Measurements from ENCODE around the gene FAM184A.

The FAM184A gene

DNA sequence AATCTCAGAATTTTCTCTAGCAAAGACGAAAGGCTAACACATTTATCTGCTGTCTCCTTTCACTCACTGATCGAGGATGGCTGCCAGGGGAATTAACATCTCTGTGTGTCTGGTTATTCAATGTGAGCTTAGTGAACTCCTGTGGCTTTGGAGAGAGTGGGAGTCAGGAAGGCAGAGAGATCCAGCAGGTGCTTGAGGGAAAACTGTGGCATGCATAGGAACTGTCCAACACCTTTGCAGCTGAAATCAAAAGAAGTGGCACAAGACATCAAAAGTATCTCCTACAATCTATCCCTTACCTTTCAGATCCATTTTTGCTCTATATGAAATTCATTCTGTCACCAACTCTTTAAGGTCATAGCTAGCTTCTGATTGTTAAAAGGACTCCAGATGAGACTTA is 11.8 kb upstream of the FAM184A start:
- Histone ChIP-seq H3K27ac (ENCODE audit: low read depth, low read length) (no peak overlapping the region), H3K79me2 (ENCODE audit: control insufficient read depth, insufficient read depth, low read length) (no peaks in the 10 kb centered on the region), H3K9ac (ENCODE audit: low read length) (no peak overlapping the region), H3K36me3 (ENCODE audit: control insufficient read depth, insufficient read depth, low read length) (no peaks in the 10 kb centered on the region), H3K4me1 (ENCODE audit: control insufficient read depth, low read depth, low read length) (no peaks in the 10 kb centered on the region), H2BK5ac (ENCODE audit: low read length) (no peak overlapping the region), H3K23ac (ENCODE audit: low read length) (no peak overlapping the region), H3K18ac (ENCODE audit: low read length) (no peak overlapping the region), H2BK120ac (ENCODE audit: low read depth, low read length) (no peak overlapping the region), H4K5ac (ENCODE audit: low read length) (no peak overlapping the region), H3K27me3 (ENCODE audit: insufficient read depth, low read length, poor library complexity) (no peaks in the 10 kb centered on the region), H2BK15ac (replicated peaks; ENCODE audit: low read depth) (no peak overlapping the region), H3K56ac (ENCODE audit: low read length) (no peak overlapping the region), H2AK5ac (ENCODE audit: low read length) (no peak overlapping the region), H3K79me1 (ENCODE audit: low read length) (no peaks in the 10 kb centered on the region), H4K8ac (ENCODE audit: low read depth, low read length) (no peak overlapping the region), H3K4me3 (ENCODE audit: low read length) (no peak overlapping the region), H3K4me2 (ENCODE audit: low read length) (no peak overlapping the region), H3K4ac (ENCODE audit: low read depth, low read length) (no peak overlapping the region)
- no CpG with 5 or more reads among the region's 2 CpGs for WGBS (ENCODE audit: extremely low coverage, insufficient coverage, low lambda C conversion rate)
- DNase-seq, result peak; percentile 33

DNA sequence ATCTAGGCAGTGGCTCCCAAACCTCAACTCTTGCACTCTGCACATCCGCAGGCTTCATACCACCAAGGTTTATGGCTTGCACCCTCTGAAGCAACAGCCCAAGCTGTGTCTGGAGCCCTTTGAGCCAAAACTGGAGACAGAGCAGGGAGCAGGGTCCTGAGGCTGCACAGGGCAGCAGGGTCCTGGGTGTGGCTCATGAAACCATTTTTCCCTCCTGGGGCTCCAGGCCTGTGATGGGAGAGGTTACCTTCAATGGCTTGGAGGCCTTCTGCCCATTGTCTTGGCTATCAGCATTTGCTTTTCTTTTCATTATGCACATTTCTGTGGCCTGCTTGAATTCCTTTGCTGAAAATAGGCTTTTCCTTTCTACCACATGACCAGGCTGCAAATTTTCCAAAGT is 6.3 kb upstream of the FAM184A start:
- Histone ChIP-seq H2BK5ac (ENCODE audit: low read length) (no peak overlapping the region), H2AK5ac (ENCODE audit: low read length) (no peak overlapping the region), H4K8ac (ENCODE audit: low read depth, low read length) (no peak overlapping the region), H2BK120ac (ENCODE audit: low read depth, low read length) (no peak overlapping the region), H3K23ac (ENCODE audit: low read length) (no peak overlapping the region), H3K4me2 (ENCODE audit: low read length) (no peak overlapping the region), H3K4me3 (ENCODE audit: low read length) (no peak overlapping the region), H3K4me1 (ENCODE audit: control insufficient read depth, low read depth, low read length) (no peaks in the 10 kb centered on the region), H3K9ac (ENCODE audit: low read length) (no peak overlapping the region), H3K27me3 (ENCODE audit: insufficient read depth, low read length, poor library complexity) (no peaks in the 10 kb centered on the region), H3K56ac (ENCODE audit: low read length) (no peak overlapping the region), H2BK15ac (replicated peaks; ENCODE audit: low read depth) (no peak overlapping the region), H3K4ac (ENCODE audit: low read depth, low read length) (no peak overlapping the region), H3K79me2 (ENCODE audit: control insufficient read depth, insufficient read depth, low read length) (no peaks in the 10 kb centered on the region), H3K79me1 (ENCODE audit: low read length) (no peaks in the 10 kb centered on the region), H3K27ac (ENCODE audit: low read depth, low read length) (no peak overlapping the region), H4K5ac (ENCODE audit: low read length) (no peak overlapping the region), H3K18ac (ENCODE audit: low read length) (no peak overlapping the region), H3K36me3 (ENCODE audit: control insufficient read depth, insufficient read depth, low read length) (no peaks in the 10 kb centered on the region)
- no peak for DNase-seq
- no CpG with 5 or more reads among the region's 1 CpG for WGBS (ENCODE audit: extremely low coverage, insufficient coverage, low lambda C conversion rate)

DNA sequence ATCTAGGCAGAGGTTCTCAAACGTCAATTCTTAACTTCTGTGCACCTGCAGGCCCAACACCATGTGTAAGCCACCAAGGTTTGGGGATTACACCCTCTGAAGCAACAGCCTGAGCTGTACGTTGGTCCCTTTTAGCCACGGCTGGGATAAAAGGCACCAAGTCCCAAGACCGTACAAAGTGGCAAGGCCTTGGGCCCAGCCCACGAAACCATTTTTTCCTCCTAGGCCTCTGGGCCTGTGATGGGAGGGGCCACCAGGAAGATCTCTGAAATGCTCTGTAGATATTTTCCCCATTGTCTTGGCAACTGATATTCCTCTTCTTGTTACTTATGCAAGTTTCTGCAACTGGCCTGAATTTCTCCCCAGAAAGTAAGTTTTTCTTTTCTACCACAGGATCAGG is 4.5 kb upstream of the FAM184A start:
- Histone ChIP-seq H3K27me3 (ENCODE audit: insufficient read depth, low read length, poor library complexity) (no peaks in the 10 kb centered on the region), H4K5ac (ENCODE audit: low read length) (no peak overlapping the region), H3K79me1 (ENCODE audit: low read length) (no peaks in the 10 kb centered on the region)

DNA sequence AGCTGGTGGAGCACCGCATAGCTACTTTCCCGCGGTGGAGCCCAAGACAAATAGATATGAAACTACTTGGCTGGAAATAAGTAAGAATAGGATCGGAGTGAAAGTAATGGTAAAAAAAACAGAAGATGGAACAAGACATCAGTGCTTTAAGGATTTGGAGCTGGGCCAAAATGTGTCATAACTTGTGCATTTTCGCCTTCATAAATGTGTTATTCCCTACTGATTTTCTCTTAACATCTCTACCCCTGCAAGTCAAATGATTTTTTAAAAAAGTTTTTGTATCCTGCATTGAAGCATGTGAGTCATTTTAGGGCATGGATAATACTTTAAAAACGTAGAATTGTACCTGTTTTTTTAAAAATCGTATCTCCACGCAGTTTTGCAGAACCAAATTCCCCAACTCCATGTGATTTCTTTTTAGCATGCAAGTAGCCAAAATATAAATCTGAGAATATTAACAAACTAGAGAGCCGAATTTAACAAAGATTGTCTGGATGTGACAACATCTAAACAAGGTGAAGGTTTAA is 882 bp upstream of the FAM184A start:
- Histone ChIP-seq H3K9ac (ENCODE audit: low read length) (peak overlapping the region; percentile 66), H3K36me3 (ENCODE audit: control insufficient read depth, insufficient read depth, low read length) (no peaks in the 10 kb centered on the region), H2AK5ac (ENCODE audit: low read length) (no peak overlapping the region), H3K79me2 (ENCODE audit: control insufficient read depth, insufficient read depth, low read length) (no peaks in the 10 kb centered on the region), H3K4me3 (ENCODE audit: low read length) (no peak overlapping the region), H3K4me2 (ENCODE audit: low read length) (peak overlapping the region; percentile 70), H3K4ac (ENCODE audit: low read depth, low read length) (no peak overlapping the region), H3K18ac (ENCODE audit: low read length) (peak overlapping the region; percentile 62), H3K79me1 (ENCODE audit: low read length) (no peaks in the 10 kb centered on the region), H3K27me3 (ENCODE audit: insufficient read depth, low read length, poor library complexity) (no peaks in the 10 kb centered on the region), H3K23ac (ENCODE audit: low read length) (no peak overlapping the region), H2BK120ac (ENCODE audit: low read depth, low read length) (no peak overlapping the region), H3K4me1 (ENCODE audit: control insufficient read depth, low read depth, low read length) (no peaks in the 10 kb centered on the region), H2BK15ac (replicated peaks; ENCODE audit: low read depth) (no peak overlapping the region), H4K5ac (ENCODE audit: low read length) (no peak overlapping the region), H3K56ac (ENCODE audit: low read length) (peak overlapping the region; percentile 84), H3K27ac (ENCODE audit: low read depth, low read length) (no peak overlapping the region), H4K8ac (ENCODE audit: low read depth, low read length) (no peak overlapping the region), H2BK5ac (ENCODE audit: low read length) (no peak overlapping the region)
- no peak for DNase-seq
- no CpG with 5 or more reads among the region's 9 CpGs for WGBS (ENCODE audit: extremely low coverage, insufficient coverage, low lambda C conversion rate)

More for the DNA sequence above, 4.5 kb upstream of the FAM184A start:
- no peak overlapping the region for H3K56ac ChIP-seq (ENCODE audit: low read length)
- H2BK15ac ChIP-seq (replicated peaks; ENCODE audit: low read depth), result no peak overlapping the region
- no peak overlapping the region for H2BK5ac ChIP-seq (ENCODE audit: low read length)
- H4K8ac ChIP-seq (ENCODE audit: low read depth, low read length), result no peak overlapping the region
- no peaks in the 10 kb centered on the region for H3K36me3 ChIP-seq (ENCODE audit: control insufficient read depth, insufficient read depth, low read length)
- H3K9ac ChIP-seq (ENCODE audit: low read length), result no peak overlapping the region
- no peaks in the 10 kb centered on the region for H3K79me2 ChIP-seq (ENCODE audit: control insufficient read depth, insufficient read depth, low read length)
- H3K4me3 ChIP-seq (ENCODE audit: low read length), result no peak overlapping the region
- H2BK120ac ChIP-seq (ENCODE audit: low read depth, low read length), result no peak overlapping the region
- WGBS (ENCODE audit: extremely low coverage, insufficient coverage, low lambda C conversion rate), result no CpG with 5 or more reads among the region's 5 CpGs
- no peak overlapping the region for H3K23ac ChIP-seq (ENCODE audit: low read length)
- no peak overlapping the region for H3K4me2 ChIP-seq (ENCODE audit: low read length)
- H3K27ac ChIP-seq (ENCODE audit: low read depth, low read length), result no peak overlapping the region
- H3K4me1 ChIP-seq (ENCODE audit: control insufficient read depth, low read depth, low read length), result no peaks in the 10 kb centered on the region
- H3K4ac ChIP-seq (ENCODE audit: low read depth, low read length), result no peak overlapping the region
- H2AK5ac ChIP-seq (ENCODE audit: low read length), result no peak overlapping the region
- H3K18ac ChIP-seq (ENCODE audit: low read length), result no peak overlapping the region
- DNase-seq, result no peak

DNA sequence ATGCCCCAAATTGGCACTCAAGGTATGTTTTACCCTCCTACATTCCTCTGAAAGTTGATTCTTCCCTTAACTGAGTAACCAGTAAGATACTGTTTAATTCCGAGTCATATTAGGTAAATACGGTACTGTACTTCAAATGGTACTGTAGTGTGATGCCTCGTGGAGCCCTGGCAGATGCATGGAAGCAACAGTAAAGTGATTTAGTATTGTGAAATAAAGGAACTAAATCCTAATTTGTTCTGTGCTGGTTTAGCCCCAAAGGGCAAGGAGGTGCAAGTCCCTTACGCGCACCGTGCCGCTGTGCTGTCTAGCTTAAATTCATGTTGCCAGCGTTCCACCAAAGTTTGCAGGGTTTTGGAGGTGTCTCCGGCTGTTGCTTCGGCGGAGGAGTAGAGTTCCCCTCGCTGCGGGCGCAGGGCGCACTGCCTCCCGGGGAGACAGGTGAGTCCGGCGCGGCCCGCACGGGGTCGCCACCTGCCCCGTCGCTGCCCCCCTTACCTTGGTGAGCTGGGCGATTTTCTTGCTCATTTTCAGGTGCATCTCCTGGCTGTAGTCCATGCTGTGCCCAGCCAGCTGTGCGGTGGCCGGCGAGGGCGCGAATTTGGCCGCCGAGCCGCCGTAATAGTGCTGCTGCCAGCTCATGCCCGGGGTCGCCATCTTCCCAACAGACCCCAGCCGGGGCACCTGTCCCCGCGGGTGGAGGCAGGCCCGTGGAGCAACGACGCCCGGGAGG is 655 bp downstream of the FAM184A start:
- Histone ChIP-seq H3K9ac (ENCODE audit: low read length) (peak overlapping the region; percentile 62), H3K36me3 (ENCODE audit: control insufficient read depth, insufficient read depth, low read length) (no peaks in the 10 kb centered on the region), H2BK120ac (ENCODE audit: low read depth, low read length) (no peak overlapping the region), H4K8ac (ENCODE audit: low read depth, low read length) (no peak overlapping the region), H3K79me1 (ENCODE audit: low read length) (no peaks in the 10 kb centered on the region), H3K27ac (ENCODE audit: low read depth, low read length) (no peak overlapping the region), H3K23ac (ENCODE audit: low read length) (peak overlapping the region; percentile 15), H4K5ac (ENCODE audit: low read length) (no peak overlapping the region), H3K4me3 (ENCODE audit: low read length) (peak overlapping the region; percentile 25), H2BK15ac (replicated peaks; ENCODE audit: low read depth) (no peak overlapping the region), H3K56ac (ENCODE audit: low read length) (peak overlapping the region; percentile 84), H3K4ac (ENCODE audit: low read depth, low read length) (no peak overlapping the region), H3K27me3 (ENCODE audit: insufficient read depth, low read length, poor library complexity) (no peaks in the 10 kb centered on the region), H2BK5ac (ENCODE audit: low read length) (no peak overlapping the region), H3K4me1 (ENCODE audit: control insufficient read depth, low read depth, low read length) (peaks cover 2% of the 10 kb centered on the region), H3K79me2 (ENCODE audit: control insufficient read depth, insufficient read depth, low read length) (no peaks in the 10 kb centered on the region), H3K18ac (ENCODE audit: low read length) (peak overlapping the region; percentile 23), H2AK5ac (ENCODE audit: low read length) (no peak overlapping the region), H3K4me2 (ENCODE audit: low read length) (peak overlapping the region; percentile 35)
- WGBS (ENCODE audit: extremely low coverage, insufficient coverage, low lambda C conversion rate), result no CpG with 5 or more reads among the region's 43 CpGs
- peak; percentile 61 for DNase-seq

DNA sequence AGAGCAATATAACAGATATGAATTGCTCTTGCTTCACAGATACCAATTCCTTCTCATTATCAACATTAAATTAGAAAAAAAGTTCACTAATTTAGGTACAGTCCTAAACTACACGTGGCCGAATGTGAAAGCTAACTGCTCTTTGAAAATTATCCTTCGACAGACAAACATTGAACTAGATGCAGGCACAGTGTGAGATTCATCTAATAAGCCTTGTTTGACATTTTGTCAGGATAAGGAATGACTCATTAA is 1.1 kb downstream of the FAM184A start:
- no peaks in the 10 kb centered on the region for H3K27me3 ChIP-seq (ENCODE audit: insufficient read depth, low read length, poor library complexity)
- H3K36me3 ChIP-seq (ENCODE audit: control insufficient read depth, insufficient read depth, low read length), result no peaks in the 10 kb centered on the region
- peak overlapping the region; percentile 35 for H3K4me2 ChIP-seq (ENCODE audit: low read length)
- no peak overlapping the region for H3K18ac ChIP-seq (ENCODE audit: low read length)
- H3K4ac ChIP-seq (ENCODE audit: low read depth, low read length), result no peak overlapping the region
- H3K4me1 ChIP-seq (ENCODE audit: control insufficient read depth, low read depth, low read length), result peaks cover 2% of the 10 kb centered on the region
- no peak overlapping the region for H4K5ac ChIP-seq (ENCODE audit: low read length)
- H3K56ac ChIP-seq (ENCODE audit: low read length), result peak overlapping the region; percentile 84
- H3K9ac ChIP-seq (ENCODE audit: low read length), result peak overlapping the region; percentile 62
- no peaks in the 10 kb centered on the region for H3K79me2 ChIP-seq (ENCODE audit: control insufficient read depth, insufficient read depth, low read length)
- no peak overlapping the region for H3K4me3 ChIP-seq (ENCODE audit: low read length)
- no peak overlapping the region for H2BK15ac ChIP-seq (replicated peaks; ENCODE audit: low read depth)
- H3K27ac ChIP-seq (ENCODE audit: low read depth, low read length), result no peak overlapping the region
- no peak overlapping the region for H2BK120ac ChIP-seq (ENCODE audit: low read depth, low read length)
- DNase-seq, result no peak
- no peak overlapping the region for H2BK5ac ChIP-seq (ENCODE audit: low read length)
- H3K79me1 ChIP-seq (ENCODE audit: low read length), result no peaks in the 10 kb centered on the region
- no CpG with 5 or more reads among the region's 3 CpGs for WGBS (ENCODE audit: extremely low coverage, insufficient coverage, low lambda C conversion rate)
- H2AK5ac ChIP-seq (ENCODE audit: low read length), result no peak overlapping the region
- H3K23ac ChIP-seq (ENCODE audit: low read length), result no peak overlapping the region
- no peak overlapping the region for H4K8ac ChIP-seq (ENCODE audit: low read depth, low read length)

Data from mesendoderm (in vitro differentiated cells).